ENCODE data around the gene KCNN1. TPM values are rescaled to one million over a fixed set of nuclear protein-coding genes. Genes with fewer than 3 reads are reported as not detected.
"Not testable (repeated sequence)": the region's sequence is repeated elsewhere in the genome, so short reads cannot be mapped to it uniquely, and the experiment has no call there.

The KCNN1 gene
- total RNA-seq, 4 donors from 2014 or later, result 0.36 TPM; not detected in 3

DNA sequence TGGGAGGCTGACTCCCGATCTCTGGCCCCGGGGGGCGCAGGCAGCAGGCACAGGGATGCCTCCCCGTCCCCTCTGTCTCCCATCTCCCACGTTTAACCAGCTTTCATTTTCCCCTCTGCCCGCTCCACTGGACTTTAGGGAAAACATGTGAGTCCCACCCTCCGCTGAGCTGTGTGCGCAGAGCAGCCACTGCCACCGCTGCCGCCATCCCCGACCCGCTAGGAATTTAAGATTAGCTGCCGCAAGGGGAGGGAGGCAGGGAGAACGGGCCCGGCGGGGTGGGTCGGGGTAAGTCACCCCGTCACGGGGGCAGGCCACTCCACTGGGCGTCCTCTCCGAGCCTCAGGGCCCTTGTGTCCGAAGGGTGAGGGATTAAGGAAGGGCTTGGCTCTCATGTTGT lies 15.5 kb downstream of the KCNN1 start:
- TF ChIP-seq, protein P1, sequence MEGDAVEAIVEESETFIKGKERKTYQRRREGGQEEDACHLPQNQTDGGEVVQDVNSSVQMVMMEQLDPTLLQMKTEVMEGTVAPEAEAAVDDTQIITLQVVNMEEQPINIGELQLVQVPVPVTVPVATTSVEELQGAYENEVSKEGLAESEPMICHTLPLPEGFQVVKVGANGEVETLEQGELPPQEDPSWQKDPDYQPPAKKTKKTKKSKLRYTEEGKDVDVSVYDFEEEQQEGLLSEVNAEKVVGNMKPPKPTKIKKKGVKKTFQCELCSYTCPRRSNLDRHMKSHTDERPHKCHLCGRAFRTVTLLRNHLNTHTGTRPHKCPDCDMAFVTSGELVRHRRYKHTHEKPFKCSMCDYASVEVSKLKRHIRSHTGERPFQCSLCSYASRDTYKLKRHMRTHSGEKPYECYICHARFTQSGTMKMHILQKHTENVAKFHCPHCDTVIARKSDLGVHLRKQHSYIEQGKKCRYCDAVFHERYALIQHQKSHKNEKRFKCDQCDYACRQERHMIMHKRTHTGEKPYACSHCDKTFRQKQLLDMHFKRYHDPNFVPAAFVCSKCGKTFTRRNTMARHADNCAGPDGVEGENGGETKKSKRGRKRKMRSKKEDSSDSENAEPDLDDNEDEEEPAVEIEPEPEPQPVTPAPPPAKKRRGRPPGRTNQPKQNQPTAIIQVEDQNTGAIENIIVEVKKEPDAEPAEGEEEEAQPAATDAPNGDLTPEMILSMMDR (IDR thresholded peaks at IDR 0.05), result no peak
- no peak for TF ChIP-seq POLR2A (IDR thresholded peaks at IDR 0.05)
- no peak for DNase-seq (ENCODE audit: low spot score in 2 of 2)
- intact Hi-C loops (cut with DNase I; ENCODE audit: low total_unique reads), result no loop called here
- WGBS, 2 donors, result 83 to 87% methylated on average over 22 of the region's 22 CpGs
- H3K4me3 ChIP-seq (ENCODE audit: low read depth, poor library complexity, severe bottlenecking), result no peak overlapping the region

DNA sequence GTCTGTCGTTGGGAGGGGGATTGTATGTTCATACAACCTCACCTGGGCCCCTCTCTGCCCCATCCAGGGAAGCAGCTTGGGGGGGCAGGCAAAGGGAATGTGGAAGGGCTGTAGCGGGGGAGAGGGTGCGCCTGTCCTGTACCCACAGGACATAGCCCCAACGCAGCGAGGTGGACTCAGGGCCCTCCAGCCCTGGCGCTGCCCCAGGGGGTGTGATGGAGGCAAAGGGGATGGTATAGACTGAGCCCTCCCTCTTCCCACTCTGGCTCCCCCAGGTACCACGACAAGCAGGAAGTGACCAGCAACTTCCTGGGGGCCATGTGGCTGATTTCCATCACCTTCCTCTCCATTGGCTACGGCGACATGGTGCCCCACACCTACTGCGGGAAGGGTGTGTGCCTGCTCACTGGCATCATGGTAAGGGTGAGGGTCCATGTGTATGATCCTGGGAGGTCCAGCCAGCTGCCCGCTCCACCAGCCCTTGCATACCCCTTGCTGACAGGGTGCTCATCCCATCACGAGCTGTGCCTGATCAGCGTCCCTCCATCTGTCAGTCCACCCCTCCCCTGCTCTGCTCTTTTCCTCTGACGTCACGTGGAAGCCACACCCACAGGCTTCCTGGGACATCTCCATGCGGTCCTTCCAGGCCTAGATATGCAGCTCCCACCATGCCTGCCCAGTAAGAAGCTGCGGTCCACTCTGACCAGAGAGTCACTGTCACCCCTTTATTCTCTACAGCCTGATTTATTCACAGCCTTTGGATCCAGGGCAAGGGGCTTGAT lies 18.3 kb downstream of the KCNN1 start:
- no peak overlapping the region for H3K4me3 ChIP-seq (ENCODE audit: low read depth, poor library complexity, severe bottlenecking)
- intact Hi-C loops (cut with DNase I; ENCODE audit: low total_unique reads), result no loop called here
- WGBS, 2 donors, result 66 to 69% methylated on average over 16 to 17 of the region's 17 CpGs
- DNase-seq (ENCODE audit: low spot score in 2 of 2), result no peak
- no peak for TF ChIP-seq POLR2A (IDR thresholded peaks at IDR 0.05)

DNA sequence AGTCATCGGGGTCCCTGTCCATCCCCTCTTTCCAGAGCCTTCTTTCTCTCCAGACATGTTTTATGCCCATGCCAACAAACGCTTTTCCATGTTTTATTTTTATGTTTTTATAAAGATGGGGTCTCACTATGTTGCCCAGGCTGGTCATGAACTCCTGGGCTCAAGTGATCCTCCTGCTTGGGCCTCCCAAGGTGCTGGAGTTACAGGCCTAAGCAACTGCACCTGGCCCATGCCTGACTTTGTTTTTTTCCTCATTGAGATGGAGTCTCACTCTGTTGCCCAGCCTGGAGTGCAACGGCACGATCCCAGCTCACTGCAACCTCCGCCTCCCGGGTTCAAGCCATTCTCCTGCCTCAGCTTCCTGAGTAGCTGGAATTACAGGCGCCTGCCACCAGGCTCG lies 19.7 kb downstream of the KCNN1 start:
- H3K4me3 ChIP-seq (ENCODE audit: low read depth, poor library complexity, severe bottlenecking); intact Hi-C loops (cut with DNase I; ENCODE audit: low total_unique reads); DNase-seq (ENCODE audit: low spot score in 2 of 2): not testable (repeated sequence)
- 85 to 86% methylated on average over 8 of the region's 8 CpGs for WGBS, 2 donors

DNA sequence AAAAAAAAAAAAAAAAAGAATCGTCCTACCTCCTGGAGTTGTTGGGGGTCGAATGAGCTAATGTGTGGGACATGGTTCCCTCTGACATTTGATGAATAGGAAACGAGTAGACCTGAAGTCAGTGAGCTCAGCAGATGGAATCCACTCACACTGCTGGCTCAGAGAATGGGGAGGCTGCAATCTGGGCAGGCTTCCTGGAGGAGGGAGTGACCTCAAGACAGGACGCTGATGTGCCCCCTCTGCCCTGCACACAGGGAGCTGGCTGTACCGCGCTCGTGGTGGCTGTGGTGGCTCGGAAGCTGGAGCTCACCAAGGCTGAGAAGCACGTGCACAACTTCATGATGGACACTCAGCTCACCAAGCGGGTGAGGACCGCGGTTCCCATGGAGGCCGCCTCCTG lies 21.3 kb downstream of the KCNN1 start:
- 90 to 93% methylated on average over 13 of the region's 13 CpGs for WGBS, 2 donors
- intact Hi-C loops (cut with DNase I; ENCODE audit: low total_unique reads), result no loop called here
- no peak for DNase-seq (ENCODE audit: low spot score in 2 of 2)
- TF ChIP-seq, protein P1 (IDR thresholded peaks at IDR 0.05), result no peak
- no peak for TF ChIP-seq POLR2A (IDR thresholded peaks at IDR 0.05)
- H3K4me3 ChIP-seq (ENCODE audit: low read depth, poor library complexity, severe bottlenecking), result no peak overlapping the region

DNA sequence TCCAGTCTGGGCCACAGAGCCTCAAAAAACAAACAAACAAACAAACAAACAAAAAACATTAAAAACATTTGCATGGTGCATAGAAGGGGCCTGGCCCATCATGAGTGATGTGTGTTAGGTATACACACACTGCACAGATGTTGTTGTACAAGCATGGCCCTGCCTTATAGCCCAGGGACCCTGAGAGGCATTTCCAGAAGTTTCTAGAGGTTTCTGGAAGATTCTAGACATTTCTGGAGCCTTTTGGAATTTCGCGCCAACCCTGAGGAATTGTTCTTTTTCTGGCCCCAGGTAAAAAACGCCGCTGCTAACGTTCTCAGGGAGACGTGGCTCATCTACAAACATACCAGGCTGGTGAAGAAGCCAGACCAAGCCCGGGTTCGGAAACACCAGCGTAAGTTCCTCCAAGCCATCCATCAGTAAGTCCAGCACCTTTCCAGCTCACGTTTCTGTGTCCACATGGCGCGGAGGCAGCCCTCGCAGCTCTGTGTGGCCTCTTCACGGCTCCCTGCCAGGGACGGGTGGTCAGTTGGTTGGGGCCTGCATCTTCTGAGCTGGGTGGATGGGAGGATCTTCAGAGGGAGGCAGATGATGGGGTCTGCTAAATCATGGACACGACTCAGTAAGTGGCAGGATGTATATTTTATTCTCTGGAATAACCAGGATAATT lies 22.7 kb downstream of the KCNN1 start:
- TF ChIP-seq, protein P1 (IDR thresholded peaks at IDR 0.05), result no peak
- no peak for TF ChIP-seq POLR2A (IDR thresholded peaks at IDR 0.05)
- DNase-seq (ENCODE audit: low spot score in 2 of 2), result no peak
- 87 to 92% methylated on average over 16 of the region's 16 CpGs for WGBS, 2 donors
- intact Hi-C loops (cut with DNase I; ENCODE audit: low total_unique reads), result loop anchor here (5.0 kb wide), 2 partner anchors 47 to 122 kb away; no protein-coding TSS in a partner anchor
- no peak overlapping the region for H3K4me3 ChIP-seq (ENCODE audit: low read depth, poor library complexity, severe bottlenecking)

DNA sequence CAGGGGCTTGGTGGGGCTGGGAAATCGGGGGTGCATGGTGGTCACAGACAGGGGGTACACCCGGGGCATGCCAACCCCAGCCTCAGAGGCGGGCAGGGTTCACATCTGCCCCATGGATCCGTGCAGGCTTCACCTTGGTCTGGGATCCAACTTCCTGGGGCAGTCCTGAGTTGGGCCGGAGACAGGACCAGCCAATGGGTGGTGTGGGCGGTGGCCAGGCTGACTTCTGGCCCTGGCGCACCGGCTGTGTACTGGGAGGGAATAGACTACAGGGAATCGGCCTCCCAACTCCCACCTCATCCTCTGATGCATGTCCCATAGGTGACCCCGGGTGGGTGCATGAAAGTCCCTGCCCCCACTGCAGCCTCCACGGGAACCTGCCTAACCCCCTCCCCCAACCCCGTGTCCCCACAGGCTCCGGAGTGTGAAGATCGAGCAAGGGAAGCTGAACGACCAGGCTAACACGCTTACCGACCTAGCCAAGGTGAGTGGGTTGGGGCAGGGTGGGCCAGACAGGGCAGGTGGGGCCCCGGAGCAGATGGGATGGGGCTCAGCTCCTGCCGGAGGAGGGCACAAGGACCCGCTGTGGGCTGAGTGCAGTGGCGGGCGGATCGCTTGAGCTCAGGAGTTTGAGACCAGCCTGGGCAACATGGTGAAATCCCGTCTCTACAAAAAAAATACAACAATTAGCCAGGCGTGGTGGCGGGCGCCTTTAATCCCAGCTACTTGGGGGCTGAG lies 26.3 kb downstream of the KCNN1 start:
- 82 to 85% methylated on average over 18 to 26 of the region's 27 CpGs for WGBS, 2 donors
- no peak for TF ChIP-seq POLR2A (IDR thresholded peaks at IDR 0.05)
- TF ChIP-seq, protein P1 (IDR thresholded peaks at IDR 0.05), result no peak
- intact Hi-C loops (cut with DNase I; ENCODE audit: low total_unique reads), result loop anchor here (5.0 kb wide), 2 partner anchors 51 to 126 kb away; no protein-coding TSS in a partner anchor
- no peak for DNase-seq (ENCODE audit: low spot score in 2 of 2)
- H3K4me3 ChIP-seq (ENCODE audit: low read depth, poor library complexity, severe bottlenecking), result no peak overlapping the region

All from lower leg skin (tissue), 4 donors.